ELF-1 (cell line): ENCODE data around the gene MIGA2.
"Not testable (repeated sequence)": the region's sequence is repeated elsewhere in the genome, so short reads cannot be mapped to it uniquely, and the experiment has no call there.

Experiments used
- DNase-seq: peaks from one replicate; pipeline ENCODE4 v3.0.0-alpha.2; 2016; ENCODE audit warnings: low read depth, low spot score

Gene MIGA2

GRCh38 chr9:129011761-129012181 is 24.7 kb upstream of the MIGA2 start:
- DNase-seq = peak; percentile 55

GRCh38 chr9:129012343-129012742 is 24.1 kb upstream of the MIGA2 start:
- no peak for DNase-seq

GRCh38 chr9:129012893-129013448 is 23.5 kb upstream of the MIGA2 start:
- peak; percentile 56 for DNase-seq

- no peak for DNase-seq
Measured at GRCh38 chr9:129013674-129014073, 22.8 kb upstream of the MIGA2 start.

GRCh38 chr9:129014124-129014523 is 22.3 kb upstream of the MIGA2 start:
- no peak for DNase-seq

GRCh38 chr9:129014608-129015007 is 21.8 kb upstream of the MIGA2 start:
- no peak for DNase-seq

GRCh38 chr9:129021091-129021490 is 15.3 kb upstream of the MIGA2 start:
- DNase-seq = no peak

- no peak for DNase-seq
Measured at GRCh38 chr9:129022037-129022436, 14.4 kb upstream of the MIGA2 start.

GRCh38 chr9:129023036-129023907 is 13.2 kb upstream of the MIGA2 start:
- DNase-seq = peak; percentile 94

- DNase-seq = no peak
Measured at GRCh38 chr9:129023908-129024233, 12.6 kb upstream of the MIGA2 start.

GRCh38 chr9:129026442-129027223 is 9.8 kb upstream of the MIGA2 start:
- peak; percentile 92 for DNase-seq

GRCh38 chr9:129027224-129027684 is 9.2 kb upstream of the MIGA2 start:
- DNase-seq = peak; percentile 60

GRCh38 chr9:129027685-129028191 is 8.7 kb upstream of the MIGA2 start:
- peak; percentile 61 for DNase-seq

GRCh38 chr9:129028192-129028966 is 8.0 kb upstream of the MIGA2 start, which contains the start of gene SH3GLB2:
TSS of gene SH3GLB2 (minus strand) at chr9:129028331. CDS start at chr9:129028154, 177 bp downstream.
- DNase-seq = peak; percentile 90

GRCh38 chr9:129030191-129030590 is 6.2 kb upstream of the MIGA2 start:
- no peak for DNase-seq

- DNase-seq = no peak
Measured at GRCh38 chr9:129031514-129031913, 4.9 kb upstream of the MIGA2 start.

GRCh38 chr9:129032541-129033159 is 3.8 kb upstream of the MIGA2 start:
- no peak for DNase-seq

- no peak for DNase-seq
Measured at GRCh38 chr9:129033216-129033615, 3.2 kb upstream of the MIGA2 start.

GRCh38 chr9:129035838-129036237 is 588 bp upstream of the MIGA2 start:
- DNase-seq = not testable (repeated sequence)

- no peak for DNase-seq
Measured at GRCh38 chr9:129036923-129037766, 719 bp downstream of the MIGA2 start.
